T-cell (primary cell): Measurements from ENCODE around the gene MUCL3. TPM values are rescaled to one million over a fixed set of nuclear protein-coding genes. Genes with fewer than 3 reads are reported as not detected.
"Not testable (repeated sequence)": the region's sequence is repeated elsewhere in the genome, so short reads cannot be mapped to it uniquely, and the experiment has no call there.

Experiments
- ATAC-seq, 4 experiments: fragments of 200-7000 bp in 3 of 4; fragments of 150-1000 bp in 1 of 4; cut with Tn5 transposase; replicated peaks in 1 of 4; 1 replicate in 3 of 4; 2 replicates in 1 of 4; pipeline ENCODE4 v1.10.0; 2021; ENCODE audit warnings: moderate library complexity in 3 of 4, mild to moderate bottlenecking in 2 of 4, moderate number of reproducible peaks in 1 of 4
- CTCF ChIA-PET, 2 donors: fragments of 300-600 bp; sonication (Branson Sonifier 250); formaldehyde crosslinking; loops; one replicate each; lab custom pipeline; 2022; ENCODE audit warnings: antibody characterized with exemption in 2 of 2; lab: Charles Lee
- POLR2A ChIA-PET, 2 donors: fragments of 300-600 bp; sonication (Branson Sonifier 250); formaldehyde crosslinking; loops; one replicate each; lab custom pipeline; 2022; ENCODE audit warnings: antibody characterized with exemption in 2 of 2; lab: Charles Lee
- DNase-seq, 35 experiments: peaks; one replicate each; pipeline versions ENCODE4 v3.0.0 to v3.0.0-alpha.2; 2013 to 2023
- H3K27ac ChIP-seq: one replicate; pipeline ENCODE4 v1.5.1; 2013; ENCODE audit warnings: low read length
- H3K27me3 ChIP-seq, 2 experiments: replicated peaks in 1 of 2; 1 replicate in 1 of 2; 2 replicates in 1 of 2; pipeline versions ENCODE4 v1.6.1 to v1.7.0; 2013; ENCODE audit warnings: low read length in 1 of 2, mixed read lengths in 1 of 2; ENCODE audit not compliant: control insufficient read depth in 2 of 2, insufficient read depth in 2 of 2; ENCODE audit errors: extremely low read depth in 1 of 2
- H3K36me3 ChIP-seq, 2 donors: 1 replicate in 1 of 2; 2 replicates in 1 of 2; pipeline versions ENCODE4 v1.6.1 to v1.7.0; 2013; ENCODE audit warnings: low read length in 1 of 2; ENCODE audit not compliant: control insufficient read depth in 2 of 2, insufficient read depth in 1 of 2; ENCODE audit errors: extremely low read depth in 1 of 2
- H3K4me1 ChIP-seq, 2 experiments: 1 replicate in 1 of 2; 2 replicates in 1 of 2; pipeline versions ENCODE4 v1.6.1 to v1.7.0; 2013; ENCODE audit warnings: low read length in 2 of 2, mixed read lengths in 1 of 2; ENCODE audit not compliant: insufficient read depth in 2 of 2, control insufficient read depth in 1 of 2; ENCODE audit errors: extremely low read depth in 1 of 2
- H3K4me3 ChIP-seq, 2 donors: 1 replicate in 1 of 2; 2 replicates in 1 of 2; pipeline versions ENCODE4 v1.5.1 to v1.7.0; 2013; ENCODE audit warnings: mild to moderate bottlenecking in 2 of 2, low read length in 1 of 2, moderate library complexity in 1 of 2; ENCODE audit not compliant: control insufficient read depth in 1 of 2; ENCODE audit errors: extremely low read depth in 1 of 2
- H3K9me3 ChIP-seq: 2 replicates; pipeline ENCODE4 v1.7.0; 2013
- H3K27ac Mint-ChIP-seq, 2 donors: one replicate each; pipeline ENCODE4 v1.8.0; 2020 to 2021; ENCODE audit warnings: mild to moderate bottlenecking in 2 of 2, mixed read lengths in 2 of 2
- H3K27me3 Mint-ChIP-seq, 2 donors: one replicate each; pipeline ENCODE4 v1.8.0; 2021 to 2022; ENCODE audit warnings: mixed read lengths in 2 of 2
- H3K36me3 Mint-ChIP-seq: one replicate; pipeline ENCODE4 v1.8.0; 2021; ENCODE audit warnings: mixed read lengths
- H3K4me1 Mint-ChIP-seq, 3 donors: one replicate each; pipeline ENCODE4 v1.8.0; 2020 to 2022; ENCODE audit warnings: mixed read lengths in 3 of 3, mild to moderate bottlenecking in 1 of 3
- H3K4me3 Mint-ChIP-seq, 3 donors: one replicate each; pipeline ENCODE4 v1.8.0; 2020 to 2022; ENCODE audit warnings: mild to moderate bottlenecking in 3 of 3, mixed read lengths in 3 of 3, moderate library complexity in 3 of 3
- H3K9me3 Mint-ChIP-seq, 3 donors: one replicate each; pipeline ENCODE4 v1.8.0; 2020 to 2022; ENCODE audit warnings: mixed read lengths in 3 of 3
- WGBS: methylation state at CpG from one replicate; pipeline ENCODE4 v1.1.5; 2013; ENCODE audit warnings: missing lambda C conversion rate; ENCODE audit not compliant: insufficient coverage; 5-methylcytosine and 5-hydroxymethylcytosine counted together
- total RNA-seq, 35 experiments: library from RNA in 6 of 35; stranded (reverse) in 6 of 35; fragments of 120-200 nt in 1 of 35; gene quantifications; one replicate each; pipeline versions ENCODE4 v1.2.1 to v1.2.4 and lab custom pipeline; 2013 to 2026

MUCL3 gene
- total RNA-seq, 5 donors from 2014 or later (not counting 1 experiment from before 2014, with no cell fraction given): 0.09 TPM; not detected in 4

GRCh38 chr6:30924040-30924627, 16.6 kb upstream of the MUCL3 start:
- CTCF ChIA-PET, H3K27me3 Mint-ChIP-seq, DNase-seq, POLR2A ChIA-PET, ATAC-seq, H3K9me3 ChIP-seq, H3K27ac ChIP-seq, H3K4me3 Mint-ChIP-seq, H3K27ac Mint-ChIP-seq, H3K4me3 ChIP-seq, H3K4me1 Mint-ChIP-seq, H3K4me1 ChIP-seq, H3K27me3 ChIP-seq: not testable (repeated sequence)
- 100% methylated on average over 4 of the region's 9 CpGs for WGBS
- H3K36me3 ChIP-seq: peaks cover 28 to 72% of the 10 kb centered on the region in 2 donors
- H3K36me3 Mint-ChIP-seq: peaks cover 53% of the 10 kb centered on the region
- peaks cover 0 to 12% (median 11%) of the 10 kb centered on the region in 3 donors for H3K9me3 Mint-ChIP-seq

GRCh38 chr6:30926644-30927043, 14.1 kb upstream of the MUCL3 start:
- Histone ChIP-seq H3K27me3 (peaks cover 0 to 2% of the 10 kb centered on the region in 2 experiments), H3K9me3 (peaks cover 2% of the 10 kb centered on the region), H3K27ac (no peak overlapping the region), H3K4me3 (no peak overlapping the region), H3K4me1 (no peaks in the 10 kb centered on the region), H3K36me3 (peaks cover 23 to 49% of the 10 kb centered on the region in 2 donors)
- no peak overlapping the region for H3K27ac Mint-ChIP-seq
- no peak overlapping the region for H3K4me3 Mint-ChIP-seq
- H3K27me3 Mint-ChIP-seq: no peaks in the 10 kb centered on the region
- POLR2A ChIA-PET: no interaction called here
- no CpG with 5 or more reads among the region's 4 CpGs for WGBS
- peaks cover 36% of the 10 kb centered on the region for H3K36me3 Mint-ChIP-seq
- H3K9me3 Mint-ChIP-seq: peaks cover 0 to 14% (median 12%) of the 10 kb centered on the region in 3 donors
- DNase-seq (no peak), ATAC-seq (no peak)
- CTCF ChIA-PET: no interaction called here
- no peaks in the 10 kb centered on the region for H3K4me1 Mint-ChIP-seq

- CTCF ChIA-PET, H3K9me3 ChIP-seq, H3K27me3 Mint-ChIP-seq, H3K4me3 ChIP-seq, POLR2A ChIA-PET, H3K27me3 ChIP-seq, H3K27ac Mint-ChIP-seq, H3K4me3 Mint-ChIP-seq, DNase-seq, H3K27ac ChIP-seq, H3K4me1 Mint-ChIP-seq, H3K4me1 ChIP-seq, ATAC-seq: not testable (repeated sequence)
- WGBS: 100% methylated on average over 2 of the region's 3 CpGs
- Mint-ChIP-seq H3K36me3 (peaks cover 34% of the 10 kb centered on the region), H3K9me3 (peaks cover 0 to 14% (median 12%) of the 10 kb centered on the region in 3 donors)
- peaks cover 20 to 45% of the 10 kb centered on the region in 2 donors for H3K36me3 ChIP-seq
Observed at GRCh38 chr6:30927080-30927479, 13.7 kb upstream of the MUCL3 start.

GRCh38 chr6:30928677-30929076, 12.1 kb upstream of the MUCL3 start:
- Histone ChIP-seq H3K4me3 (no peak overlapping the region), H3K36me3 (peaks cover 7 to 30% of the 10 kb centered on the region in 2 donors), H3K4me1 (no peaks in the 10 kb centered on the region), H3K27ac (no peak overlapping the region), H3K9me3 (peaks cover 2% of the 10 kb centered on the region), H3K27me3 (peaks cover 0 to 2% of the 10 kb centered on the region in 2 experiments)
- no peaks in the 10 kb centered on the region for H3K4me1 Mint-ChIP-seq
- CTCF ChIA-PET: no interaction called here
- DNase-seq: no peak
- peaks cover 0 to 14% (median 12%) of the 10 kb centered on the region in 3 donors for H3K9me3 Mint-ChIP-seq
- POLR2A ChIA-PET: no interaction called here
- H3K4me3 Mint-ChIP-seq: no peak overlapping the region
- H3K36me3 Mint-ChIP-seq: peaks cover 18% of the 10 kb centered on the region
- ATAC-seq: no peak
- H3K27ac Mint-ChIP-seq: no peak overlapping the region
- 100% methylated on average over 2 of the region's 3 CpGs for WGBS
- H3K27me3 Mint-ChIP-seq: no peaks in the 10 kb centered on the region

- Histone ChIP-seq H3K9me3 (peaks cover 2% of the 10 kb centered on the region), H3K36me3 (peaks cover 2 to 13% of the 10 kb centered on the region in 2 donors), H3K4me1 (no peaks in the 10 kb centered on the region), H3K4me3 (no peak overlapping the region), H3K27ac (no peak overlapping the region), H3K27me3 (peaks cover 0 to 5% of the 10 kb centered on the region in 2 experiments)
- ChIA-PET POLR2A (no interaction called here), CTCF (no interaction called here)
- Mint-ChIP-seq H3K27ac (no peak overlapping the region), H3K4me3 (no peak overlapping the region), H3K9me3 (peaks cover 0 to 14% (median 12%) of the 10 kb centered on the region in 3 donors), H3K27me3 (no peaks in the 10 kb centered on the region), H3K4me1 (peaks cover 0 to 8% (median 3%) of the 10 kb centered on the region in 3 donors), H3K36me3 (peaks cover 10% of the 10 kb centered on the region)
- DNase-seq (no peak), ATAC-seq (no peak)
- 96% methylated on average over 3 of the region's 4 CpGs for WGBS
Observed at GRCh38 chr6:30930506-30930905, 10.3 kb upstream of the MUCL3 start.

- ChIA-PET POLR2A (no interaction called here), CTCF (no interaction called here)
- H3K4me3 ChIP-seq: no peak overlapping the region
- H3K9me3 ChIP-seq: peaks cover 2% of the 10 kb centered on the region
- Mint-ChIP-seq H3K4me3 (no peak overlapping the region), H3K27ac (no peak overlapping the region), H3K27me3 (no peaks in the 10 kb centered on the region), H3K9me3 (peaks cover 0 to 14% (median 12%) of the 10 kb centered on the region in 3 donors), H3K4me1 (peaks cover 0 to 8% (median 3%) of the 10 kb centered on the region in 3 donors), H3K36me3 (peaks cover 8% of the 10 kb centered on the region)
- H3K4me1 ChIP-seq: no peaks in the 10 kb centered on the region
- H3K36me3 ChIP-seq: peaks cover 0 to 5% of the 10 kb centered on the region in 2 donors
- H3K27me3 ChIP-seq: peaks cover 0 to 7% of the 10 kb centered on the region in 2 experiments
- no peak overlapping the region for H3K27ac ChIP-seq
- no peak for ATAC-seq
- no peak for DNase-seq
- 65% methylated on average over 6 of the region's 8 CpGs for WGBS
Observed at GRCh38 chr6:30931272-30931671, 9.5 kb upstream of the MUCL3 start.
